HG03354 (cell line): ENCODE data around the gene DIPK1B.

ENCODE experiments used
- ATAC-seq: cut with Tn5 transposase; IDR thresholded peaks from one replicate; pipeline ENCODE4 v1.9.1; 2021; ENCODE audit warnings: mild to moderate bottlenecking; ENCODE audit not compliant: unreplicated experiment, poor library complexity, severe bottlenecking

The DIPK1B gene

DNA sequence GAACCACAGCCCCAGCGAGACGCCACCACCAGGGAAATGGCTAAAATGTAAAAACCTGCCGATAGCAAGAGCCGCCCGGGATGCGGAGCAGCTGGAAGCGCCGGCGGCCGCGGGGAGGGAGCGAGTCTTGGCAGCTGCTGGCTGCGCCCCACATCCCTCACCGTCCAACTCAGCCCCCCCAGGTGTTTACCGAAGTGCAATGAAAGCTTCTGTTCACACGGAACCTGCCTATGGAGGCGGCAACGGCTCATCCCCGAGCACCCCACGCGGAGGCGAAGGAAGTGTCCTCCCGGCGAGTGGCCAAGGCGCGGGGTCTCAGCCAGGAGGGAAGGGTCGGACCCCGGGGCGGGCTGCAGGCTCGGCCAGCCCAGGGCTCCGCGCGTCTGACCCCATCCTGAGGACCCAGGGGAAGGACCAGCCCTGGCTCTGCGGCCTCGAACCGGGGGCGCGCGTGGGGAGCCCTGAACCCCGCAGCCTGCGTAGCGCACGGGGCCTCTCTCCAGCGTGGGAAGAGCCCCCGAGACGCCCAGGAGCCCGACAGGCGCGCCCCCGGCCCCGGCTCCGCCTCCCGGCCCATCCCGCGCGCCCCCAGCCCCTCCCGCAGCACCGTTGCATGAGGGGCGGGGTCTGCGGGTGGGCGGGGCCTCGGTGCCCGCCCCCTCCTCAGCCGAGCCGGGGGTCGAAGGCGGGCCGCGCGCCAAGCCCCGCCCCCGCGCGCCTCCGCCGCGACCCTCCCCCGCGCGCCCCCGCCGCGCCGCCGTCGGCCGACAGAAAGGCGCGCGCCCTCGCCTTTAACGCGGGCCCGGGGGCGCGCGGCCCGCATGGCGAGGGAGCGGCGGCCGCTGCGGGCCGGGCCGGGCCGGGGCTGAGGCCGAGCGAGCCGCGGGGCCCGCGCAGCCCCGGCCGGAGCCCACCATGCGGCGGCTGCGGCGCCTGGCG, at the start of gene DIPK1B:
Gene DIPK1B (plus strand): TSS at position 822 of the 939 bp plus-strand sequence. CDS start 94 bp downstream, at position 916.
- no peak for ATAC-seq

GRCh38 chr9:136662656-136663581, 49.5 kb upstream of the DIPK1B start, which contains the start of gene EGFL7:
Gene EGFL7, plus strand, starts transcription at chr9:136662916. Its CDS starts 5,367 bp downstream, at chr9:136668283.
- no peak for ATAC-seq

DNA sequence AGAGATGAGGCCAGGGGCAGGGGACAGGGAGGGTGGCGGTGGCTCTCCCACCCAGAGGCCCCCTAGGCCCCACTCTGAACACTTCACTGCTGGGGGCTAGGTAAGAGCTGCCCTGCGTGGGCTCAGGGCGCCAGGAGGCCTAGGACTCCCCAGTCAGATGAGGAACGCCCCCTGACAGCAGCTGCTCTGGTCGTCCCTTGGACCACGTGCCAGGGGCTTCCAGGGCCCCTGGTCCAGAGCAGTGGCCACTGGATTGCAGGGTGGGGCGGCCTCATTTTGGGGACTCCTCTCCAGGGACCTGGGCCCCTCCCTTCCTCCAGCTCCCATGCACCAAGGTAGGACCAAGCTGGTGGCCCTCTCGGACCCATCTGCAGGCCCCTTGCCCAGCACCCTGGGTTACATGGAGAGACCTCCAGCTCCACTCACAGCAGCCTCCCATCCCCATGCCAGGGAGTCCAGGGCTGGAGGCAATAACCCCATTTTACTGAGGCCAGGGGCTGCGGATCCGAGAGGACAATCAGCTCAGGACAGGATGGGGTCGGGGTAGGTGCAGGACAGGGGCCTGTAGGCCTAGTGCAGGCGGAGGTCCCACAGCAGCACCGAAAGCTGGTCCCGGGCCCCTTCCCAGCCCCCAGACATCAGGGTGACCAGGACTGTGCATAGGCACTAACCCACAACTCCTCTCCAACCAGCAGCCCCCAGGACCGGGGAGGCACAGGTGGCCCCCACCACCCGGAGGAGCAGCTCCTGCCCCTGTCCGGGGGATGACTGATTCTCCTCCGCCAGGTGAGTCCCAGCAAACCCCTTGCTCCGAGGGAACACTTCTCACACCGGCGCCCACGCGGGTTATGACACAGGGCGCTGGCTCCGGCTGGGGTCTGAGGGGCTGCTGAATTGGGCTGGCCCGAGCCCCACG, 48.1 kb upstream of the DIPK1B start:
- ATAC-seq, result no peak

DNA sequence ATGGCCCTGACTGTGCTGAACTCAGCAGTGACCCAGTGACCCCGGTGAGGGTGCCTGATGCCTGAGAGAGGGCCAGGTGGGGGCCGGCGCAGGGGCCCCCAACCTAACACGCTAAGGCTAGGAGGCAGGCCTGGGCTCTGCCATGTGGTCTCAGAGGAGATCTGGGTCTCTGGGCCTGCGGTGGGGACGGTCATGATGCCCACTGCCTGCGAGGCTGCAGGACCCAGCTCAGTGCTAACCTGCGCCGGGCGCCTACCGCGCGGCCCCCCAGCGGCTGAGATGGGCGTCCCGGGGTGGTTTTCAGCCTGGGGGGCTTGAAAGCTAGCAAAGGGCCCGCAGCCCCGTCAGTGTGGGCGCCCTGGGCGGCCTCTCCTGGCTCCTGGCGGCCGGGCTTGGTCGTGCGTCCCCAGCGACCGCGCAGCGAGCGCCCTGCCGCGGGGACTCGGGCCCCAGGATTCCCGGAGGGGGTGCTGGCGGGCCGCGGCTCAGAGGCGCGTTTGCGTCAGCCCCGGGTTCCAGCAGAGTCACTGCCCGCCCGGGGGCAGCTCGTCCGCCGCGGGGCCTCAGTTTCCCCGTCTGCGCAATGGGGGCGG, 47.2 kb upstream of the DIPK1B start:
- ATAC-seq, result no peak

- ATAC-seq, result no peak
Observed at GRCh38 chr9:136665704-136666371, 46.5 kb upstream of the DIPK1B start.

DNA sequence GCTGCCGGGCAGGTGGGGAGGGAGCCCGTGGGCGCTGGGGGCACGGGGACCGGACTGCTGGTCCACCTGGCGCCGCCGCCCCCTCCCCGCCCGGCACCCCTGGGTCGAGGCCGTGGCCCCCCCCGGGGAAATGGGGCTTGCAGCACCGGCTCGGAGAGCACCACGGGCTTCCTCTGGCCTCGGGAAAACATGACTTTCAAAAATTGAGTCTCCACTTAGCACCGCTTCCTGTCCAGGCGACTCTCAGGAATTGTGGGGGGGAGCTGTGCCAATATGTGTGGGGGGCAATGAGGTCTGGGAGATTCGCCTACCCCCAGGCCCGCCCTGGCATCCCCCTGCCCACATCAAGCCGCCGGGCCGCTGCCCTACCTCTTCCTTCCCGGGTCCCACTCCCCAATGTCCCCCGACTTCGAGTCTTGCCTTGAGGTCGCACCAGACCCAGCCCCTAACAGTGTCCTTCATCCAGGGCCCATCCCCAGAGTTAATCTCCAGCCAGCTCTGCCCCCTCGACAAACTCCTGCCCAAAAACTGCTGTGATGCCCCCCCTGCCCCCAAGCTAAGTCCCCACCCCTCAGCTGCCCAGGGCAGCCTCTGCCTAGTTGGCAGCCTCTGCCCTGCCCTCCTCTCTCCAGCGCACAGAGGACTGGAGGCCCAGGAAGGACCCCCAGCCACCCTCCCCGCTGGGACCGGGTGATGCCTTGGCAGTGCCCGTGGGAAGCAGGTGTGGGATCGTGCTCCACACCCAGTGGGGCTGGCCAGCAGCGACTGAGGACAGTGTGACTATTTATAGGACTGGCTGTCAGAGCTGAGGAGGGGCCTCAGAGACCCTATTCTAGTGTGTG, 45.8 kb upstream of the DIPK1B start:
- ATAC-seq, result no peak

DNA sequence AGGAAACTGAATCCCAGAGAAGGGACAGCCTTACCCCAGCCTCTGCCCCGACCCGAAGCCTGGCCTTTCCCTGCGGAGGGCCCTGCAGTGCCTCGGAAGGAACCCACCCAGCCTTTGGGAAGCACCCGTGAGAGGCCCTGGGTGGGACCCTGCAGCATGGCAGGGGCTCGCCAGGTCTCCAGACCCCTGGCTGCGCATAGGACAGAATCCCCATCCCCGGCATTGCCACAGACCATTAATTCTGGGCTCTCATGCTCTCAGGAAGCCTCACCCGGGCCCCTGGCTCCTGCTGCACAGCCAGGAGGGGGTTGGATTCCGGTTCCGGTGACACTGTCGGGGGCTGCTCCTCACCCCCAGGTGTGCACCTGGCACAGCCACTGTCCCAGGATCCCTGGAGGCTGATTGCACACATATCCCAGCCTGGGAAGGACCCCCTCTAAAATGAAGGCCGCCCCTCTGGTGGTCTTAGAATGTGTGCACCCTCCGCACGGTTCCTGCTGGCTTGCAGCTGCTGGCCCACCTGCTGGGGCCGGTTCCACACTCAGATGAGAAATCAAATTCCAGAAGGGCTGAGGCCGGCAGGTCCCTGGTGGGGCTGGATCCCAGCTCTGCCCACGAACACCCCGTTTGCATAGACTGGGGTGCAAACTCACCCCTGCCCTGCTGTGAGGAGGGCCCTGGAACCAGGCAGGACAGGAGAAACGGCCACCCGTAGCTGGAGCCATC, 45.0 kb upstream of the DIPK1B start:
- ATAC-seq, result no peak

DNA sequence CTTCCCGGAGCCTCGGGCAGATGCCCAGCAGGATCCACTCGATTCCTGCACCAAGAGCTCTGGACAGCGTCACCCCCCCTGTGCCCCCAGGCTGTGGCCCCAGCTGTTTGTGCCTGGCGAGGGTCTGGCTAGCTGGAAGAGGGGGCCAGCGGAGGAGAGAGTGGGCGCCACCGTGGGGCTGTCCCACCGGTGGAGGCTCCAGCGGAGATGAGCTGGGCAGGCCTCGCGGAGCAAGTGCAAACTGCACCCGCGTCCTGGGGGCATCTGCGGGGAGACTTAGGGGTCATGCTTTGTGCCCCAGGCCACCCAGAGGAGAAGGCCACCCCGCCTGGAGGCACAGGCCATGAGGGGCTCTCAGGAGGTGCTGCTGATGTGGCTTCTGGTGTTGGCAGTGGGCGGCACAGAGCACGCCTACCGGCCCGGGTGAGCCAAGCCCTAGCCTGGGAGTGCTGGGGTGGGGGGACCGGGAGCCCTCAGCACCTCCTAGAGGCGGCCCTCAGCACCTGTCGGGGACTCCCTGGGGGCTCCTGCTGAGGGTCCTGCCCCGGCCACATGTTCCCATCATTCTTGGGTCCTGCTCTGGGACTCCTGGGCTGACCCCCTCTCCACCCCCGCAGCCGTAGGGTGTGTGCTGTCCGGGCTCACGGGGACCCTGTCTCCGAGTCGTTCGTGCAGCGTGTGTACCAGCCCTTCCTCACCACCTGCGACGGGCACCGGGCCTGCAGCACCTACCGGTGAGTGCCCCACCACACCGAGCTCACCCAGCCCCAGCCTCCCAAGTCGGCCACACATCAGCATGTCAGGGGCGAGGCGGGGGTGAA, 44.2 kb upstream of the DIPK1B start:
- ATAC-seq, result no peak

DNA sequence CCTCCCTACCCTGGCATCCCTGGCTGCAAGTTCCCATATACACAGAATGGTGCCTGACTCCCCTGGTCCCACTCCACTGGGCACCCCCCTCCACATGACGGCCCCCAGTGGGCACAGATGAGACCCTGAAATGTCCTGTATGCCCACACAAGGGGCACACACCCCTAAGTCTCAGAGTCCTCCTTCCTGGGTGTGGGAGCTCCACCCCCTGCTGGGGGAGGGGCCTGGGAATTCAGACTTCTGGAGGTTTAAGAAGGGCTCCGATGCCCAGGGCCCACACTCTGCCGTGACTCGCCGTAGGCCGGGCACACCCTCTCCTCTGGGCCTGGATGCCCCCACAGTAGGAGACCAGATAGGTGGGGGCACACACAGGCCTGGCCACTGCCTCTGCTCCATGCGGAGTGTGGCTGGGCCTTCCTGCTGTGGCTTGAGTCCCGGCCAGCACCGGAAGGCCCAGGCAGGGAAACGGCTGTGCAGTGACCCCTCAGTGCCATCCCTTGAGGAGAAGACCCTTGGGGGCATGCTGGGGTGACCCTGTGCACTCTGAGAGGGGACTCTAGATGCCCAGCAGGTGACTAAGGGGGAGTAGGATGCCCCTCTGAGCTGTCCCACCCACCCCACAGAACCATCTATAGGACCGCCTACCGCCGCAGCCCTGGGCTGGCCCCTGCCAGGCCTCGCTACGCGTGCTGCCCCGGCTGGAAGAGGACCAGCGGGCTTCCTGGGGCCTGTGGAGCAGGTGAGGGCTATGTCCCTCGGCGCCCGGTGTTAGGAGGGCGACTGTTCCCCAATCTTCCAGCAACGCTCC, 43.2 kb upstream of the DIPK1B start:
- ATAC-seq, result no peak

DNA sequence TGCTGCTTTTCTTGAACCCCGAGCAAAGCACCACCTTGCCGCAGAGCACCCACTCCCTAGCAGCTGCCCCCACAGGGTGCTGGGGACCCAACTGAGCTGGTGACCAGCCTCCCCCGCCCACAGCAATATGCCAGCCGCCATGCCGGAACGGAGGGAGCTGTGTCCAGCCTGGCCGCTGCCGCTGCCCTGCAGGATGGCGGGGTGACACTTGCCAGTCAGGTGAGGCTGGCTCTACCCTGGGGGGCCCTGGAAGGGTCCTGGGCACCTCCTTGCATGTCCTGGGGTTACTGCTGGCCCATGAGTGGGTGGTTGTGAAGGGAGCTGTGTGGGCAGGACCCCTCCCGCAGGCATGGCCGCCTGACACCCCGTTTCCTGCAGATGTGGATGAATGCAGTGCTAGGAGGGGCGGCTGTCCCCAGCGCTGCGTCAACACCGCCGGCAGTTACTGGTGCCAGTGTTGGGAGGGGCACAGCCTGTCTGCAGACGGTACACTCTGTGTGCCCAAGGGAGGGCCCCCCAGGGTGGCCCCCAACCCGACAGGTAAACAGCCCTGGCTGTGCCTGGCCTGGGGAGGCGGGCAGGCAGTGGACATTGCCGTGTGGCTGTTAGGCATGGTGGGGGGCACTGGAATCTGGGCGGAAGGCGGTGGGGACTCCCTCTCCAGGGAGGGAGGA, 42.4 kb upstream of the DIPK1B start:
- no peak for ATAC-seq

DNA sequence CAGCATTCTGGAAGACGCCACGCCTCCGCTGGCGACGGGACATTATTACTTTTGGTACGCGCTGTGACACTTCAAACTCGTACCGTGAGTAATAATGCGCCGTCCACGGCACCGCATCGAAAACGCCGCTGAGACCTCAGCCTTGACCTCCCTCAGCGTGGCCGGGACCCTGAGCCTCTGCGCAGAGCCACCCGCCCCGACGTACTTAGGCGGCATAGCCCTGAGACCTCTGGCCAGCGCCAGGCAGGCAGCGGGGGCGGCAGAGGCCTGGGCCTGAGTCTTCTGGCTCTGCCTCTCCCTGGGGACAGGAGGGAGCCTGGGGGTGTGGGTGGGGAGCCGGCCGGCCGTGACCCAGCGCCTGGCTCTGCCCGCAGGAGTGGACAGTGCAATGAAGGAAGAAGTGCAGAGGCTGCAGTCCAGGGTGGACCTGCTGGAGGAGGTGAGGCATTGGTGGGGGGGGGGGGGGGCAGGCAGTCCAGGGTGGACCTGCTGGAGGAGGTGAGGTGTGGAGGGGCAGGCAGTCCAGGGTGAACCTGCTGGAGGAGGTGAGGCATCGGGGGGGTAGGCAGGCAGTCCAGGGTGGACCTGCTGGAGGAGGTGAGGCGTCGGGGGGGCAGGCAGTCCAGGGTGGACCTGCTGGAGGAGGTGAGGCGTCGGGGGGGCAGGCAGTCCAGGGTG, 41.7 kb upstream of the DIPK1B start:
- no peak for ATAC-seq

DNA sequence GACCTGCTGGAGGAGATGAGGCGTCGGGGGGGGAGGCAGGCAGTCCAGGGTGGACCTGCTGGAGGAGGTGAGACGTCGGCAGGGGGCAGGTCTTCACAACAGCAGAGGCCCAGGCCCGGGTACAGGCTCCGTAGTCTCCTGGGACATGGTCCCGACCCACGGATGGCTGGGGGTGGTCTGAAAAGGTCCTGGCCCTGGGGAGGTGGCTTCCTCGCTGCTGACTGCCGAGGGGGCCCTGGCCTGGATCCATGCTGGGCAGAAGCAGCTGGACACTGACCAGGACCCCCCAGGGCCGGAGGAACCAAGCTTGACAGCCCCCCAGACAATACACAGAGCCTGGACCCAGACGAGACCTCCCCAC, 41.1 kb upstream of the DIPK1B start:
- no peak for ATAC-seq

DNA sequence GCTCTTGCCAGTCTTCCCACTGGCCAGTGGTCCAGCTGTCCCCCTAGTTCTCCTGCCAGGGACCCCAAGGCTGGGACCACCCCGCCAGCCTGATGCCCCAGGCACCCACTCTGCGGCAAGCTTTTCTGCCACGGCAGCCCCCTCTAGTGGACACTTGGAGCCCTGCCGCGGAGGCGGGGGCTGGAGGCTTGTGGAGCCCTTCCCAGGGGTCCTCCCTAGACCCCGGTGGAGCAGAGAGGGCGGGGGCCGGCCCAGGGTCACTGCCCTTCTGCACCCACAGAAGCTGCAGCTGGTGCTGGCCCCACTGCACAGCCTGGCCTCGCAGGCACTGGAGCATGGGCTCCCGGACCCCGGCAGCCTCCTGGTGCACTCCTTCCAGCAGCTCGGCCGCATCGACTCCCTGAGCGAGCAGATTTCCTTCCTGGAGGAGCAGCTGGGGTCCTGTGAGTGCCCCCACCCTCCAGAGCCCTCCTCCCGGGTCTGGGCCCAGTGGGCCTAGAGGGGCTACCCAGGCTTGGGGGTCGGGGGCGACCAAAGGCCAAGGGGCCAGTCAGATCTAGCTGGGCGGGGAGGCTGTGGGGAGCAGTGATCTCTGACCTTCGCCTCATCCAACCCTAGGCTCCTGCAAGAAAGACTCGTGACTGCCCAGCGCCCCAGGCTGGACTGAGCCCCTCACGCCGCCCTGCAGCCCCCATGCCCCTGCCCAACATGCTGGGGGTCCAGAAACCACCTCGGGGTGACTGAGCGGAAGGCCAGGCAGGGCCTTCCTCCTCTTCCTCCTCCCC, 40.5 kb upstream of the DIPK1B start:
- ATAC-seq, result no peak
